Dermis microvascular lymphatic vessel endothelial cell (primary cell): ENCODE results near the gene AKR1D1. TPM values are rescaled to one million over a fixed set of nuclear protein-coding genes. Genes with fewer than 3 reads are reported as not detected.
"Not testable (repeated sequence)": the region's sequence is repeated elsewhere in the genome, so short reads cannot be mapped to it uniquely, and the experiment has no call there.

ENCODE experiments used
- DNase-seq, 2 donors: peaks; one replicate each; pipeline versions ENCODE4 v3.0.0 to v3.0.0-alpha.2; 2010; ENCODE audit warnings: low read depth in 2 of 2
- total RNA-seq: library from RNA; depleted of rRNA; stranded (reverse); fragments of >200 nt; gene quantifications from 2 replicates; pipeline ENCODE4 v1.2.1, GENCODE V29; 2014

AKR1D1 gene
- total RNA-seq, 1 donor from 2014 or later: not detected

- no peak for DNase-seq
These were observed 3.5 kb upstream of the AKR1D1 start for GRCh38 chr7:138072726-138073125.

DNA sequence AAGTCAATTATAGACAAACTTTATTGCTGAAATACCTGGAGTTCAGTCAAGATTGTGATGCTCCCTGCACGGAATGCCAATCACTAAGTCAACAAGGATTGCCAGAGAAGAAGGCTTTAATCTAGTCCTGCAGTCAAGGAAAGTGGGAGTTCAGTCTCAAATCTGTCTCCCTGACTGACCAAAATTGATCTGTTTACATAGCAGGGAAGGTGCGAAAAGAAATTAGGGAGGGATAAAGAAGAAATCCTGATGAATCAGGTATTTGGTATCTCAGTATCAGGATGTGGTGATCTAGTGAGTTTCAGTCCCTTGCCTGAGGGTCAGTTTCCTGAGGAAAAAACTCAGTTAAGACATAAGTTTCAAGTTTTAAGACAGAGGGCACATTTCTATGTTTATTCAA is 2.1 kb upstream of the AKR1D1 start:
- DNase-seq: no peak

DNA sequence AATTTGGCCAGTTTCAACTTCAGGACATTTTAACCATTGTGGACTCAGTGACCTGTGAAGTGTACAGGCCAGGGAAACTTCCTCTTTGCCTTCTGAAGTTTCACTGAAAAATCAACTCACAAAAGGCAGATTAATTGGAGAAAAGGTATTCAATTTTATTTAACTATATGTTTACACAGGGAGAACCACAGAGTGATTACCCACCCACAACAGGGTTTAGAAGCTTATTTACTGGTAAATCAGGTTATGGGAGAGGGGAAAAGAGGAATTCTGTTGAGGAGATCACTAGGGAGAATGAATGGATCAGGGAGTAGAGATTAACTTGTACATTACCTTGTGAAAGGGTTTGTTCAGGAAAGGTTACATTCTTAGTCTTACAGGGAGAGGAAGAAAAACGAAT is 1.7 kb upstream of the AKR1D1 start:
- DNase-seq: no peak

DNA sequence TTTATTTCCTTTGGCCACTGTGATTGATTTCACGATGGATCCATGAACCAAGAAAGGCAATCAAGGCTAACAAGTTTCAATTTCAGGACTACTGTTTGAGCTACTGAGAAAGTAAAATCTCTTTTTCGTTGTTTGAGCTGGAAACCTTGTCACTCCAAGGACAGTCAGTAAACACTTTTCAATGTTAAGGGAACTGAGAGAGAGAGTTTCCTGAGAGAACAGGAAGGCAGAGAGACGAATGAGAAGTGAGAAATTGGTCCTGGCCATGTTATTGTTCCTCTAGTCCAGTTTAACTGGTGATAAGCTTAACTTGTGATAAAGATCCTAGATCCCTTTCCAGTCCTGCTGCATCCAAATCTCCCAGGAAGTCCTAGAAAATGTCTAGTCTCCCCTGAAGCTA is 909 bp upstream of the AKR1D1 start:
- no peak for DNase-seq

GRCh38 chr7:138075786-138076185 is 473 bp upstream of the AKR1D1 start:
- DNase-seq: not testable (repeated sequence)

- no peak for DNase-seq
These were observed 1.6 kb downstream of the AKR1D1 start for GRCh38 chr7:138077809-138078208.

GRCh38 chr7:138079137-138079536 is 2.9 kb downstream of the AKR1D1 start:
- DNase-seq: no peak

DNA sequence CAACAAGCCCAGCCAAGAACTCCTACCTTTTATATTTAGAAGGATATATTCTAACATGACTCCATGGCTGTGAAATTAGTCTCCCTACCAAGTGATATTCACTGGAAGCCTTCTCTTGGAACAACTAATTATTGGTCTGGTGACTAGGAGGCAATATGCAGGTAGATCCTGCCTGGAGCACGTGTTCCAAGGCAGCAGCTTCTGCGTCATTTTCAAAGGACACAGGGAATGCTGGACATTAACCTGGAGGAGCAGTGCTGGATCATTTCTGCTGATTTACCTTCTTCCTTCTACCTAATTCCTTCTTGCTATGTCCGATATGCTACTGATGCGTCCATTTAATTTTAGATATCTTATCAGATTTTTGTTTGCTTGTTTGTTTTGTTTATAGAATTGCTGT is 5.6 kb downstream of the AKR1D1 start:
- no peak for DNase-seq

DNA sequence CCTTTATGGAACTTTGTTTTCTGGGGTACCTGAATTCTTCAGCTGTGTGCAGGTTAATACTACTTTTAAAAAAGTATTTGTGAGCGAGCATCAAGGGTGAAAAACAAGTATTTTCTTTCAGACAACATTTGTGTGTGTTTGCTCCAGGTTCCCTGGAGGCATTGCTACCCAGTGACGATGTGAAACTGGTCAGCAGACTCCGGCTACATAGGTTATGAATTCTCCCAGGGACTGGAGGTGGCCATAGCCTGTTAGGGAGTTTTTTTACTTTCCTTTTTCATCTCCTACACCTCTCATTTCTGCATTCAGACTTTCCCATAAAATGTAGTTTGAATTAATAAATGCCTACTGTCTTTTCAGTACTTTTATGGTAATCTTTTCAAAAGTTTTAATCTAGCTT is 7.6 kb downstream of the AKR1D1 start:
- DNase-seq: no peak

GRCh38 chr7:138086563-138087270 is 10.5 kb downstream of the AKR1D1 start:
- no peak for DNase-seq

DNA sequence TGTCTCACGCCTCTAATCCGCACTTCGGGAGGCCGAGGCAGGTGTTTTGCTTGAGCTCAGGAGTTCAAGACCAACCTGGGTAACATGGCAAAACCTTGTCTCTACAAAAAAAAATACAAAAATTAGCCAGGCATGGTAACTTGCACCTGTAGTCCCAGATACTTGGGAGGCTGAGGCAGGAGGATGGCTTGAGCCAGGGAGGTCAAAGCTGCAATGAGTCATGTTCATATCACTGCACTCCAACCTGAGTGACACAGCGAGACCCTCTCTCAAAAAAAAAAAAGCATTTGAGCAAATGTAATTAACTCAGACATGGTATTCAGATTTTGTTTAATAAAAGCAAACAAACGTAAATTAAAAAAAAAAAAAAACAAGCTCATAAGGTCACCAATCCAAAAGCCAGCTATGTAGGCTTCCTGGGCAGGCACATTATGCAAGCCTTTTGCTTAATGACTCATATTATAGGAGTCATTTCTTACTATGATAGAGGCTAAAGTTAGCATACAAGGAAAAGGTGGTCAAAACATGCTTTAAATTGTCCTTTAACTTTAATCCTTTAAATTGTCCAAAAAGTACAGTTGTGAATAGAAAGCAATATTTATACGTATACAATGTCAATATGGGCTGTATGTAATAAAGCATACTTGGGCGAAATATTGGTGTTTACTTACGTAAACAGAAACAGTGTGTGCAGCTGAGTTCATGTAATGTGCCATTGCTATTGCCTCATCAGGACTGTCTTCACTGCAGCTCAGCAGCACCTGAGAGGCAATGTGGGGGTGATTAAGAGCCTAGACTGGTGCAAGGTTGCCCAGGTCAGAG is 13.0 kb downstream of the AKR1D1 start:
- no peak for DNase-seq

- DNase-seq: no peak
These were observed 14.8 kb downstream of the AKR1D1 start for GRCh38 chr7:138091032-138091431.

- DNase-seq: not testable (repeated sequence)
These were observed 15.6 kb downstream of the AKR1D1 start for GRCh38 chr7:138091840-138092239.

DNA sequence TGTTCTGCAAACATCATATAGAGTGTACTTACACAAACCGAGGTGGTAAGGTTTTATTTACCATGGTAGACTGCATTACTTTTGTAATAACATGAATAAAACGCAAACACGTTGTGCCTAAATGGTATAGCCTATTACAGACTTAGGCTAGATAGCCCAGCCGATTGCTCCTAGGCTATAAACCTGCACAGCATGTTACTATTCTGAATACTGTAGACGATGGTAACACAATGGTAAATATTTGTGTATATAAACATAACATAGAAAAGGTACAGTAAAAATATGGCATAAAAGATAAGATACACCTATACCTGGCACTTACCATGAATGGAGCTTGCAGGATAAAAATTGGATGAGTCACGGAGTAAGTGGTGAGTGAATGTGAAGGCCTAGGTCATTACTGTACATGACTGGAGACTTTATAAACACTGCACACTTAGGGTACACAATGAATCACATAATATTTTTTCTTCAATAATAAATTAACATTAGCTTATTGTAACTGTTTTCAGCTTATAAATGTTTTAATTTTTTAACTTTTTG is 16.3 kb downstream of the AKR1D1 start:
- DNase-seq: no peak

GRCh38 chr7:138095972-138096935 is 20.0 kb downstream of the AKR1D1 start:
- DNase-seq: no peak

- peak in 1 of 2 donors; percentile 36 for DNase-seq
These were observed 20.9 kb downstream of the AKR1D1 start for GRCh38 chr7:138097064-138097741.

- no peak for DNase-seq
These were observed 23.6 kb downstream of the AKR1D1 start for GRCh38 chr7:138099813-138100212.

DNA sequence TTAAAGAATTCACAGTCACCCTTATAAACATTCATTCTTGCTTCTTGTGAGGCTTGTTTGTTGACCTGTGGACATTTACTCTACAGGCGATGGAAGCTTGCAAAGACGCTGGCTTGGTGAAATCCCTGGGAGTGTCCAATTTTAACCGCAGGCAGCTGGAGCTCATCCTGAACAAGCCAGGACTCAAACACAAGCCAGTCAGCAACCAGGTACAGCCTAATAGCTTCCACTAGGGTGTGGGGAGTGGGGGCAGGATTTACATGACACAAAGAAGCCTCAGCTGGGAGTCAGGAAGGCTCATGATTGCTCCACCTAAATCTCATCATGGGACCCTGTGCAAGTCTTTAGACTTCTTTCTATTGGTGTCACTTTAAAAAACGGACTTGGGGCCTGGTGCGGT is 29.0 kb downstream of the AKR1D1 start:
- no peak for DNase-seq

DNA sequence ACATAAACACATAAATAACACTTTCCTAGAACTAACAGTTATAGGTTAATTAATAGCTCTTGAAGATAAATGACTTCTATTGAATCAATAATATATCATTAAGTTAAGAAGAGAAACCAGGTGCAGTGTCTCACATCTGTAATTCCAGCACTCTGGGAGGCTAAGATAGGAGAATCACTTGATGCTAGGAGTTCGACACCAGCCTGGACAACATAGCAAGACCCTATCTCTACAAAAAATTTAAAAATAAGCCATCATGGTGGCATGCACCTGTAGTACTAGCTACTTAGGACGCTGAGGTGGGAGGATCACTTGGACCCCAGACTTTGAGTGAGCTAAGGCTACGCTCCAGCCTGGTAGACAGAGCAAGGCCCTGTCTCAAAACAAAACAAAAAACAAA is 38.8 kb downstream of the AKR1D1 start:
- no peak for DNase-seq

- no peak for DNase-seq
These were observed 39.9 kb downstream of the AKR1D1 start for GRCh38 chr7:138116141-138116540.

GRCh38 chr7:138116892-138117291 is 40.6 kb downstream of the AKR1D1 start:
- no peak for DNase-seq
